NCI-H2081 (cell line): ENCODE measurements around the gene EFEMP2.

Experiments
- DNase-seq, 2 experiments: peaks; one replicate each; lab custom pipeline; 2025; lab: John Stamatoyannopoulos, UW

Gene EFEMP2

DNA sequence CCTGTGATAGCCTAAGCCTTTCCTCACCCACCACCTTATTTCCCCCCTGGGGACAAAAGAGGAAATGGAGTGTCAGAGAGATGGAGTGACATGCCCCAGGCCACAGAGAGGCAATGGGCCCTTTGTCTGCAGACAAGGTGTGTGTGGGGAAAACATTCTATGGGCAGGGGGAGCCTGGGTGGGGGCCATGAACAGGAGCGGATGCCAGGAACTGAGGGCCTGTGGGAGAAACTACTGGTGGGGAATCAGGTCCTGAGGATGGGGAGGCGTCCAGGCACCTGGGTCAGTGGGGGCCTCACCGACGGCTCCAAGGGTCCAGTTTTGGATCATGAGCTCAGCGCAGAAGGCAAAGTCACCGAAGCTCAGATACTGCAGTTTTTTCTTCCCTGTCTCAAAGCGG lies 12.6 kb upstream of the EFEMP2 start:
- no peak for DNase-seq

DNA sequence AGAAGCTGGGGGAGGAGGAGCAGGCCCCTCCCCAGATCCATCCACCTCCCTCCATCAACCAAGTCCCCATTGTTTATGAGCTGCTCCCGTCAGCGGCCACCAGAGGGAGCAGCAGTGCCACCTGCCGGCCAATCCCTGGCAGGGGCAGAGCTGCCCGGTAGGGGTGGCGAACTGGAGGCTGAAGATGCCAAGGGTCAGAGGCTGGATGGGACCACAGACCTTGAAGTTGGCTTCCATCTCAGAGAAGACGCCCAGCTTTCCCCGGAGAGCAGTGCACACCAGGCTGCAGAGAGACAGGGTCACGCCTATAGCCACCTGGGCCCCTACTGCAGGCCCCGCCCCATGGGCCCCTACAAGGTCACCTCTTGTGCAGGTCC lies 12.1 kb upstream of the EFEMP2 start:
- peak; percentile 51 to 78 for DNase-seq

DNA sequence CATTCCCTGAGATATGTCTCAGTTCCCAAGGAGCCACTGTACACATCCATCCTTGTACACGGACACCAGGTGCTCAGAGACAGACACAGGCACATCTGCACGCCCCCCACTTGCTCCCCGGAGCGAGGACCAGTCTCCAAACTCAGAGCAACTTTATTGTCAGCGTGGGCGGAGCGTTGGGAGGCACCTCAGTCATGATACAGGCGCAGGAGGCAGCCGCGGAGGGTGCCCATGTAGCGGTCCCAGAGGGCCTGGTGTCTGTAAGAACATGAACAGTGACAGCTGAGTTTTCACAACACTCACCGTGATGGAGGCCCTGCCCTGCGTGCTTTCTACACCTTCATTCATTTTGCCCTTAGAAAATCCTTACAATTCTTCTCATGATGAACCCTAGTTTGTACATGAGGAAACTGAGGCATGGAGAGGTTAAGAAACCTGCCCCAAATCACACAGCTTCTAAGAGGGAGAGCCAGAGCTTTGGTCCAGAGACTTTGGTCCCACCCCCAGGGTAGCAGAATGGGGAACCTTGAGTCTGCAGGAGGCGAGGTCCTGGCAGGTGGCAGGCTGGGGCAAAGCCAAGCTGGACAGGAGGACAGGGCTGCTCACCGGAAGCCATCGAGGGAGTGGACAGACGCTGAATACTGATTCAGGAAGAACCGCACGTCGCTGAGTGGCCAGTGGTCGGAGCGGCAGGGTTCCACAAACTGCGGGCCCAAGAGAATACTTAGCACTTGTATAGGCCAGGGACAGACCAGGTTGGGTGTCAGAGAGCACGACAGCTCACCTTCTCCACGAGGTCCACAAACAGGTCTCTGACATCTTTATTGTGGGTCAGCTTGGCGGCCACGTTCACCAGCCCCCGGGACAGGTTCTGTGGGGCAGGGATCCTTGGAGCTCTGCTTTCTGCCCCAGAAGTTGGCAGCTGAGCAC lies 11.5 kb upstream of the EFEMP2 start:
- DNase-seq: no peak

DNA sequence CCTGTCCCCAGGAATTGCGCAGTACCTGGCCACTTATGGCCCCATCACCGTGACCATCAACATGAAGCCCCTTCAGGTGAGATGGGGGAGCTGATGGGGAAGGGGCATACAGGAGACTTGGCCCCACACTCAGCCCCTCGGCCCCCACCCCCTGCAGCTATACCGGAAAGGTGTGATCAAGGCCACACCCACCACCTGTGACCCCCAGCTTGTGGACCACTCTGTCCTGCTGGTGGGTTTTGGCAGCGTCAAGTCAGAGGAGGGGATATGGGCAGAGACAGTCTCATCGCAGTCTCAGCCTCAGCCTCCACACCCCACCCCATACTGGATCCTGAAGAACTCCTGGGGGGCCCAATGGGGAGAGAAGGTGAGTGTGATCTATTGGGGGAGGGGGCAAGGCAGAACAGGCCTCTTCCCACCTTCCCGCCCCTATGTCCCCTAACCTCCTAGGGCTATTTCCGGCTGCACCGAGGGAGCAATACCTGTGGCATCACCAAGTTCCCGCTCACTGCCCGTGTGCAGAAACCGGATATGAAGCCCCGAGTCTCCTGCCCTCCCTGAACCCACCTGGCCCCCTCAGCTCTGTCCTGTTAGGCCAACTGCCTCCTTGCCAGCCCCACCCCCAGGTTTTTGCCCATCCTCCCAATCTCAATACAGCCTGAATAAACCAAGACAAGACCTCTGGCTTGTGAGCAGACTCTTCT lies 10.6 kb upstream of the EFEMP2 start:
- no peak for DNase-seq

DNA sequence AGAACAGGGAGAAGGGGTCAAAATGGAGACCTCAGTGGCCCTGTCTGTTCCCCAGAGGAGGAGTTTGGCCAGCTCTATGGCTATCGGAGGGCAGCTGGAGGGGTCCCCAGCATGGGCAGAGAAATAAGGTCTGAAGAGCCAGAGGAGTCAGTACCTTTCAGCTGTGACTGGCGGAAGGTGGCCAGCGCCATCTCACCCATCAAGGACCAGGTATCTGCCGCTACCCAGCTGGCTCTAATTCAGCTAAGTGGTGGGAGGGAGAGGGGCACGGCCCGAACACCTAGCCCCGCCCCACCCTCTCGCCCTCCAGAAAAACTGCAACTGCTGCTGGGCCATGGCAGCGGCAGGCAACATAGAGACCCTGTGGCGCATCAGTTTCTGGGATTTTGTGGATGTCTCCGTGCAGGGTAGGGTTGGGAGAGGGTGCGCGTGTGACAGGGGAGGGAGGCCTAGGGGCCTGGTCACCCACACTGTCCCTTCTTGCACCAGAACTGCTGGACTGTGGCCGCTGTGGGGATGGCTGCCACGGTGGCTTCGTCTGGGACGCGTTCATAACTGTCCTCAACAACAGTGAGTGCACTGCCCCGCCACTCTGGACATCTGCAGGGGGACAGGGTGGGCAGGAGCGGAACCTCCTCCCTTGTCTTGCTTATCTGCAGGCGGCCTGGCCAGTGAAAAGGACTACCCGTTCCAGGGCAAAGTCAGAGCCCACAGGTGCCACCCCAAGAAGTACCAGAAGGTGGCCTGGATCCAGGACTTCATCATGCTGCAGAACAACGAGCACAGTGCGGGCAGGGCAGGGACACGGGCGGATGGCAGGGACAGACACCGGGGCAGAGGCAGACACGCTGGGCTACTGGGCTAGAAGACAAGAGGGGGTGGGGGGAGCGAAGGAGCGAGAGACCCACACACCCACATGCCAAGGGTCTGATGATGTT lies 9.8 kb upstream of the EFEMP2 start:
- DNase-seq: no peak

DNA sequence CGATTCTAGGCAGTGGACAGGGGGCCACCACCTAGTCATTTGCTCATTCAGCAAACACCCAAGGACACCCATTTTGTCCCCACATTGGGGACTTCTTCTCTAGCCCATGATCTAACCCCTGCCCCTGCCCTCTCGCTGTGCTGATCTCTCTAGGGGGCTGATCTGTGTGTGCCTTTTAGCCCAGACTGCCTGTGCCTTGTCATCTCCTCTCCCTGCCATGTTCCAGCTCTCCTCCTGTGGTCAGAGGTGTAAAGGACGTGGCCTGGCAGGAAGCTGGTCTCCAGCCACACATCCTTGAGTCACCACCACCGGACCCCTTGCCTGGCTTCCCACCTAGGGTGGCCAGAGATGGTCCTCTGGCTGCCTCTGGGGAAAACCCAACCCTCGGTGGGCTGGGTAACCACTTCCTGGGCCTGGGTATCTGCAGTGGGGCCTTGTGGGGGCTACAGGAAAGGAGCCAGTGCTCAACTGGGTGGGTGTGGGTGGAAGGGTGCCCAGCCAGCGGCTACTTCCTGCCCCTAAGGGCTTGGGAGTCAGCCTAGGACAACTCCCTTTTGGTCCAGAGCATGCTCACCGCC lies 8.3 kb upstream of the EFEMP2 start:
- no peak for DNase-seq

DNA sequence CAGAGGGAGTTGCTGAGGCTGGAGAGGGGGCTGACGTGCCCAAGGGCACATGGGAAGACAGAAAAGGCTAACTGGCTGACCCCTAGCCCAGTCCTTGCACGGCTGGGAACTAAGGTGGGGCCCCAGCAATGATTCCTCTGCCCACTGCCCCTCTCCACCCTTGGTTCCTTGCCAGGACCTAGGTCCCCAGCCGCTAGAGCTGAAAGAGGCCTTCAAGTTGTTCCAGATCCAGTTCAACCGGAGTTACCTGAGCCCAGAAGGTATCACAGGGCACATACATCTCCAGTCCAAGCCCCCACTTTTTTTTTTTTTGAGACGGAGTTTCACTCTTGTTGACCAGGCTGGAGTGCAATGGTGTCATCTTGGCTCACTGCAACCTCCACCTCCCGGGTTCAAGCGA lies 7.4 kb upstream of the EFEMP2 start:
- DNase-seq: no peak

DNA sequence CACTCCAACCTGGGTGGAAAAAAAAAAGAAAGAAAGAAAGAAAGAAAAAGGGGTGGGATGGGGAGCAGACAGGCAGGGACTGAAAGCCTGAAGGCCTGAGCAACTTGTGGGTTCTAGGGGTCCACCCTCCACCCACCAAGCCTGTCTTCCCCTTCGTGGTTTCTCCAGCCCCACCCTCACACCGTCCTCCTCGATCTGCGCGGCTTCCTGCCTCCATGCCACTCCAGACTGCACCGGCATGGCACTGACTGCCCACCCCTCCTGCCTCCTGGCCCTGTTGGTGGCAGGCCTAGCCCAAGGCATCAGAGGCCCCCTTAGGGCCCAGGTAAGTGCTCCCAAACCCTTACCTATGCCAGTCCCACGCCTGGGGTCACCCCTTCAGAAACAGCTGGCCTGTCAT lies 7.0 kb upstream of the EFEMP2 start, which contains the start of gene CTSW:
Gene CTSW (plus strand): TSS at position 221 of the 400 bp plus-strand sequence. CDS start 18 bp downstream, at position 239.
- DNase-seq: no peak

DNA sequence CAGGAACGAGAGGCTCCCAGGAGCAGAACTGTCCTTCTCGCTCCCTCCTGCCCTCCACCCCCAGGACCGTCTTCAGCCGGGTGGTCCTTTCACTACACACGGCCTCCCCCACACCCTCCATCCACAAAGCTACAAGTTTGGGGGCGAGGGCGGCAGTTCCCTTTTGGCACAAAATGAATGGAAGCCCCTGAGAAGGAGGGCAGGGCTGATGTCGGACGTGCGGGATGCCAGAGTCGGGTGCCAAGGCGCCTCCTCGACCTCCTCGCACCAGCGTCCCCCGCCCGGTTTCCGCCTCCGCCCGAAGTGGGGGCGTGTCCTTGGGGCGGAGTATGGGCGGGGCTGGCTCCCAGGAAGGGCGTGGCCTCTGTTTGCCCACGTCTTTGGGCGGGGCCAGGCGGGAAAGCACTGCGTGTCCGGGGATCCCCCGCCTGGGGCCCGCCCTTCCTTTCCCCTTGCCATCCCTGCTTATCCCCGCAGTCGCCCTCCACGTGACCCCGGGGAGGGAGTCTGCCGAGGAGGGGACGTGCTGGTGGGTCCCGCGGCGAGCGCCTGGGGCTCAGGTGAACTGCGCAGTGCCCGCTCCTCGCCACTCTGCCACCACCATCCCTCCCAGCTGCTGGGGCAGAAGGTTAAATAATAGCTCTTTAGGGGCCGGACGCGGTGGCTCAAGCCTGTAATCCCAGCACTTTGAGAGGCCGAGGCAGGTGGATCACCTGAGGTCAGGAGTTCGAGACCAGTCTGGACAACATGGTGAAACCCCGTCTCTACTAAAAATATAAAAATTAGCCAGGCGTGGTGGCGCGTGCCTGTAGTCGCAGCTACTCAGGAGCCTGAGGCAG lies 937 bp upstream of the EFEMP2 start:
- DNase-seq: peak; percentile 84 to 90

DNA sequence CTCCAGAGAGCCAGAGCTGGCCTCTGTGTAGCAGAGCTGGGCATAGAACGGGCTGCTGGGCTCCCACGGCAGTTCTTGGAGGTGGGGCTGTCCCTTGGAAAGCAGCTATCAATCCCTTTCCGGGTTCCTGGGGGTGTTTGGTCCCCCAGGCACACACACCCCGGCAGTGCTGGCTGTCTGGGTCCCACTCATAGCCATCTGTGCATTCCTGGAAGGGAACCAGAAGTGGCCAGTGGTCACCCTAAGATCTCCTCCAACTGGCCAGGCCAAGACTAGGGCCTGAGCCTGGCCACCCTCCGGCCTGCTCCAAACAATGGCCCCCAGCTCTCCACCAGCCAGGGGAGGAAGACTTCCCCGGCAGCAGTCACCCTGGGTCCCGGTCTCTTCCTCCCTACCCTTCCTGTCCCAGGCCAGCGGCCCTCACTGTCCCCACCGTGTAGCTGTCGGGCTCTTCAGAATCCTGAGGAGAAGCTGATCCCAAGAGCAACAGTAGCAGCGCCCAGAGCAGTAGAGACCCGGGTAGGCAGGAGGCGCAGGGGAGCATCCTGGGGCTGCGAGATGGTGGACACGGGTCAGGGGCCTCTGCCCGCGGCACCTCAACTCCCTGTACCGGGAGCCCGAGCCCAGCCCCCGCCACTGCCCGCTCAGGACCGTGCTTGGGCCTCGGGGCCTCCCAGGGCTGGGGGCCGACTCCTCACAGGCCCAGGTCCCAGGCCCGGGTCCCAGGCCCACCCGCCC lies 620 bp downstream of the EFEMP2 start:
- DNase-seq: no peak

DNA sequence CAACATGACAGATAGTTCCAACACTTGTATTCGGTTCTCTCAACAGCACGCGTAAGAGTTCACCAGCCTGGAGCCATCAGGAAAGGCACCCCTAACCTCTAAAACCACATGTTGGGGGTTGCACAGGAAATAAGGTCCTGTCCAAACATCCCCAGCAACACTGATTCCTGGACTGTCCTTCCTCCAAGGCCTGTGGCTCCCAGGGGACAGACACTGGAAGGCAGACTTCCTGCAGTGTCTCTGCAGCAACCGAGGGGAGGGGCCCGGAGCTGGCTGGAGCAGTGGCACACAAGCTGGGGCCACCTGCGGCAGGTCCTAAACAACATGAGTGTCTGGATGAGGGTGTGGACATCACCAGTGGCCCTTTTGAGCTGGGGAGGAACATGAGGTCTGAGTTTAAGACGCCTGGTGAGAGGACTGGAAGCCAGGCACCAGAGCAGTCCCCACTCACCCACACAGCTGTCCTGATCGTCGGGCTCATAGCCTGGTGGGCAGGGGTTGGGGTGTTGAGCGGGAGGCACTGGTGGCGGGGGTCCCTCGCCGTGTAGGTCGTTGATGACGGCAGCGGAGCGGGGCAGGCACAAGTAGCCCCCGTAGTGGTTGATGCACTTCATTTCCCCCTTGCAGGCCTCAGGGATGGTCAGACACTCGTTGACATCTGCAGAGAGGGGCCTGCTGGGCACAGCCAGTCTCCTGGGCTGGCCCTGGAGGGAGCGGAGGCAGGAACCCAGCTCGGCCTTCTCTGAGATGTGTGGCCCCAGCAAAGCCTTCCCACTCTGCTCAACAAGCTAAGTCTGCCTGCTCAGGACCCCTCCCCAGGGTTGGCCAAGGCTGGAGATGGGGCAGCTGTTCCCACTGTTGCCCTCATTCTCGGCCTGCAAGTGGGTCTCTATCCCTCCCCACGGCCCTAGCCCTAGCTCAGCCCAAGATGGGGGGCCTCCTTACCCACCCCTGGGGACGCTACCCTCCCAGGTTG lies 1.6 kb downstream of the EFEMP2 start:
- DNase-seq: peak; percentile 19 to 25

DNA sequence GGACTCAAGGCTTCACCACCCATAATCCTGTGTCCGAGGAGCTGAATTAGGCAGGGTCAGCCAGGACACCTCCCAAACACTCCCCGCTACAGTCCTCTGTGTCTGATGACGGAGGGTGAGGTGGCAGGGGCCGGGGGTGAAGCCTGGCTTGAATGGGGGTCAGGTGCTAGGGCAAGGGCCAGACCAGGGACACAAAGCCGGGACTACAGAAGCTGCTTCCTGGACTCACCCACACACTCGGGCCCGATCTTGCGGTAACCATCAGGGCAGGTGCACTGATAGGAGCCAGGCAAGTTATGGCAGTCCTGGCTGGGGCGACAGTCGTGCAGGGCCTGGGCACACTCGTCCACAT lies 2.3 kb downstream of the EFEMP2 start:
- DNase-seq: no peak

DNA sequence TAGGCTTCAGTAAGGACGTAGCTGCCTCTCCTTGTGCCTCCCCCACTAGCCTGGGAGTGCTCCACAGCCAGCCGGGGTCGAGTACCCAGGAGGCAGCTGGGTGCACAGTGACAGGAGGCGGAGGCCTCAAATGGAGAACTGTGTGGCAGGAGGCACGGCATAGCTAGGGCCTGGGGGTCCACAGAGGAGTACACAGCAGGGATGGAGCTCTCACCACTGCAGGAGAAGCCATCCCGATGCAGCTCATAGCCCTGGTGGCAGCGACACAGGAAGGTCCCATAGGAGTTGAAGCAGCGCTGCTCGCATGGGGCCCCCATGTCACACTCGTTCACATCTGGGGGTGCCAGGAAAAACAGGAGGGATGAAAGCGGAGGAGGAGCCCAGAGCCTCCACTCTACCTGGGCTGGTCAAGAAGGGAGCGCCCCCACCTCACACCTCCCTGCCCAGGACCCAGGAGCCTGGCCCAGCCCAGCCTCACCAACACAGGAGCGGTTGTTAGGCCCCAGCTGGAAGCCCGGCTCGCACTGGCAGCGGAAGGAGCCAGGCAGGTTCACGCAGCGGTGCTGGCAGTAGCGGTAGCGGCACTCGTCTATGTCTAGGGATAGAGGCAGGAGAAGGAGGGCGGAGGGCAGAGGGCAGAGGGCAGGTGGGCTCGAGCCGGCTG lies 2.8 kb downstream of the EFEMP2 start:
- no peak for DNase-seq

DNA sequence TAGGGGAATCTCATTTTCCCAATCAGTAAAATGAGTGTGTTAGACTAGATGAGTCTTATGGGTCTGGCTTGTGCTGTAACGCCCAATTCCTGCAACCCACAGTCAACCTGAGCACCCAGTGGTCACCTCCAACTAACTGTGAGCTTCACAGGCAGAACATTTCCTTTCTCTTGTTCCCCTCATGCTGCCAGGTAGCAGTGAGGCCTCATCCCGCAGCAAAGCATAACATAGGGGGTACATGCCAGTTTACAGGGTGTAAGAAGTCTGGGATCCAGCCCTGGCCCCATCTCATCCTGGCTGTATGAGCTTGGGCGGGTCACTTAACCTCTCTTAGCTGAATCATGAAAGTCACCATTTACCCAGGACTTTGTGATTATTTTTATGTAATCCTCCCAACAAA lies 3.7 kb downstream of the EFEMP2 start:
- DNase-seq: no peak

DNA sequence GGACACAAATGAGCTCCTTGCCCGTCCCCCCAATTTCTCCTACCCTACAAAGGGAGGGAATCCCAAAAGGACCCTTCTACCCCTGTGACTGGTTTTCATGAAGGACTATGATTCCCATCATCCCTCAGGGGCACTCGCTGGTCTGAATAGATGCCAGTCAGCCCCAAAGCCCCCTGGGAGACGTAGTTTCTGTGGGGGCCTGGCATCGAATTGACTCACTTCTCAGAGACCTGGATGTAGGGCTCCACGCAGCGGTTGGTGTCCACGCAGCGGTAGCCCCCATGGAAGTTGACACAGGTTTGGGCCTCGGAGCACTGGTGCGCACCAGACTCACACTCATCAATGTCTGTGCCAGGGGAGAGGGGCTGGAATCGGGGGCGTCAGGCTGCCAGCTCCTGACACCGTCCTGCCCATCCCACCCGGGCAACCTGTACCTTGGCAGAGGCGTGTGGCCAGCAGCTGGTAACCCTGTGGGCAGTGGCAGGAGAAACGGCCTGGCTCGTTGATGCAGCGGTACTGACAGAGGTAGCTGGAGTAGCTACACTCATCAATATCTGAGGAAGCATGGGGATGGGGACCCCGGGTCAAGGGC lies 4.4 kb downstream of the EFEMP2 start:
- no peak for DNase-seq

DNA sequence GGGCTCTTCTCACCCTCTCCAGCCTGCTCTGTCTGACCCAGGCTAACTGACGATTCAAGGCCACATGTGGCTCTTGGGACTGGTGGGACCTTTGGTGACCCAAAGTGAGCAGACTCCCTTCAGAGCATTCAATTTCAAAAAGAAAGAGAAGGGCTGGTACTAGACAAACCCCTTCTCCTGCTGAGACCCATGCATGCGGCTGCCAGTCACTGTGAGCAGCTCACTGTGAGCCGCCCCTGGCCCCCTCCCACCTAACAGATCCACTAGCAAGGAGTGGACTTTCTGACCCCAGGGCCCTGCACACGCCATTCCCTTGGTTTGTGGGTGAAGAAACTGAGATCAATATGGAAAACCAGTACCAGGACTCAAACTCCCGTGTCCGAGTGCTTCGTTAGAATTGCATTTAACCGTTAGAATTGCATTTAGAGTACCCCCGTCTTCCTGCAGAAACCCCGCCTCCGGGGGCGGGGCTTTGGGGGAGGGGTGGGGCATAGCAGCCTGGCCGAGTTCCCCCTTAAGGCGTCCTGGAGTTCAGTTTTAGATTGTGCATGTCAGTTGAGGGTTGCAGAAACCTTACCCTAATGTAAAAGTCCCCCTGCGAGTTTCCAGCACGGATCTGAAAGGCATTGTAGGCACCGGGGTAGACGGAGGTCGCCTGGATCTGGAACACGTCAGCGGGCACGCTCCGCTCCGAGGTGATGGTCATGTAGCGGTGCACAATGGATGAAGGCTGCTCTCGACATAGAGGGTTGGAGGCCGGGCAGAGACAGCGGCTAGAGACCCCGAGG lies 5.1 kb downstream of the EFEMP2 start:
- no peak for DNase-seq
